ENCODE measurements around the gene C2orf74.

DNA sequence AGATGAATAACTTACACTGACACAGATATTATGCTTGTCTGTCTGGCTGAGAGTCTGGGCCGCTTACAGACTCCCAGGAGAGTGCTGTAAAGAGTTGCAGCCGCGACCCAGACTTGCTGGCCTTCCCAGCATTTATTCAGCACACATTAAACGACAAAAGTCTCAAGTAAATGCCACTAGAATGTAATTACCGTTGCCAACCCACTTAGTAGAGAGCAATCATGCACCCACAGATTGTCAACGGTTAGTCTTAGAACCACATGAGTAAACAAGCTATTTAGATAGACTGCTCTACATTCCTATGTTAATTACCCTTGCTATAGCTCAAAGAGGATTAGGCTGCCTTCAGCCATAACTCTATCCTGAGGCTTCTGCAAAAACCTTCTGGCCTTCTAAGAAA is 47.8 kb upstream of the C2orf74 start:
- TF ChIP-seq, protein P1, sequence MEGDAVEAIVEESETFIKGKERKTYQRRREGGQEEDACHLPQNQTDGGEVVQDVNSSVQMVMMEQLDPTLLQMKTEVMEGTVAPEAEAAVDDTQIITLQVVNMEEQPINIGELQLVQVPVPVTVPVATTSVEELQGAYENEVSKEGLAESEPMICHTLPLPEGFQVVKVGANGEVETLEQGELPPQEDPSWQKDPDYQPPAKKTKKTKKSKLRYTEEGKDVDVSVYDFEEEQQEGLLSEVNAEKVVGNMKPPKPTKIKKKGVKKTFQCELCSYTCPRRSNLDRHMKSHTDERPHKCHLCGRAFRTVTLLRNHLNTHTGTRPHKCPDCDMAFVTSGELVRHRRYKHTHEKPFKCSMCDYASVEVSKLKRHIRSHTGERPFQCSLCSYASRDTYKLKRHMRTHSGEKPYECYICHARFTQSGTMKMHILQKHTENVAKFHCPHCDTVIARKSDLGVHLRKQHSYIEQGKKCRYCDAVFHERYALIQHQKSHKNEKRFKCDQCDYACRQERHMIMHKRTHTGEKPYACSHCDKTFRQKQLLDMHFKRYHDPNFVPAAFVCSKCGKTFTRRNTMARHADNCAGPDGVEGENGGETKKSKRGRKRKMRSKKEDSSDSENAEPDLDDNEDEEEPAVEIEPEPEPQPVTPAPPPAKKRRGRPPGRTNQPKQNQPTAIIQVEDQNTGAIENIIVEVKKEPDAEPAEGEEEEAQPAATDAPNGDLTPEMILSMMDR (IDR thresholded peaks at IDR 0.05): no peak
- no peak for TF ChIP-seq POLR2A (IDR thresholded peaks at IDR 0.05)
